ENCODE data around the gene RFK.
"Not testable (repeated sequence)": the region's sequence is repeated elsewhere in the genome, so short reads cannot be mapped to it uniquely, and the experiment has no call there.

Gene RFK

GRCh38 chr9:76369583-76369982 is 24.6 kb downstream of the RFK start:
- no peak for DNase-seq

GRCh38 chr9:76366275-76366674 is 28.0 kb downstream of the RFK start:
- no peak for DNase-seq

- DNase-seq = no peak
Measured at GRCh38 chr9:76365028-76365427, 29.2 kb downstream of the RFK start.

DNA sequence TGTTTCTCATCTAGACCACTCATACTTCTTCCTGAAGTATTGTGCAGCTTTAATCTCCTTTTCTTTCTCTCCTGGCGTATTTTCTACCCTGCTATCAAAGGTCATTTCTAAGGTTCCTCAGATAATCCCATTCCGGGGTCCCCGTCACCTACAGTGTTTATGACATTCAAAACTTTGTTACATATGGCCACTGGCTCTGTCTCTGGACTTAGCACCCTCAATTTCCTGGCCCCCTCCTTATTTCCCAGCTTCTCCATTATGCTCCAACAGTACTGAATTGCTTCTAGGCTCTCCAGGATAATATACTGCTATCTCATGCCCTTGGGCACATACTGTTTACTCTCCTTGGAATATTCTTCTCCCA is 31.2 kb downstream of the RFK start:
- no peak for DNase-seq

GRCh38 chr9:76362332-76363031 is 31.7 kb downstream of the RFK start:
- not testable (repeated sequence) for DNase-seq

GRCh38 chr9:76359766-76360165 is 34.5 kb downstream of the RFK start:
- DNase-seq = no peak

DNA sequence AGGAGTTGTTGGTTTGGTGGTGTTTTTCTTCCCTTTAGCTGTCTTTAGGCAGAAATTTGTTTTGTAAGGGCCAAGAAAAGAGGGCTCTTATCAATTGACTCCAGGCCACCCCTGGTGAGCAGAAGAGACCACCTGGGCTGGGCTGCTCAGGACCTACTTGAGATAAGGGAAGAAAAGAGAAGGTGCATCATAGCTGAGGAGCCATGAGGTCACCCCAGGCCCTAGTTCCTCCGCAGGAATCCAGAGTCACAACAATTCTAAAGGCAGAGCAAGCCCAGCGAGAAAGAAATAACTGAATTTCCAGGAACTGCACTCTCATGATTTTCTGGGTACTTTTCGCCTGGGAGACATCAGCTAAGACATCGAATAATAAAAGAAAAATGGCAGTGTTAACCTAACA is 34.9 kb downstream of the RFK start:
- no peak for DNase-seq

GRCh38 chr9:76358628-76359280 is 35.5 kb downstream of the RFK start:
- DNase-seq = no peak

DNA sequence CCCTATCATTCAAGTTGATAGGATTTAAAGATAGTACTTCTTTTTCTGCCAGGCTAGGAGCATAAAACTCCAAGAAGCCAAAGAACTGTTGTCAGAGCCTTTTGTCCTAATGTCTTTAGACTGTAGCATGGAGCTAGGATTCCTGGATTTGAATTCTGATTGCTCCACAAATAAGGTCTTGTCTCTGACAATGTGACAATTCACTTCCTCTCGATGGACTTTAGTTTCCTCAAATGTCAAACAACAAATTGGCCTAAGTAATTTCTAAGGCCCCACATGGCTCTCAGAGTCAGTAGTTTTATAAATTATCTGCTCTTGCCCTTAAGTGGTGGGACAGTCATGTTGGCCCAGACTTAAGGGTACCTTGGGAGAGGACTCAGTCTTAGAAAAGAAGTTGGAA is 36.7 kb downstream of the RFK start:
- DNase-seq = no peak

DNA sequence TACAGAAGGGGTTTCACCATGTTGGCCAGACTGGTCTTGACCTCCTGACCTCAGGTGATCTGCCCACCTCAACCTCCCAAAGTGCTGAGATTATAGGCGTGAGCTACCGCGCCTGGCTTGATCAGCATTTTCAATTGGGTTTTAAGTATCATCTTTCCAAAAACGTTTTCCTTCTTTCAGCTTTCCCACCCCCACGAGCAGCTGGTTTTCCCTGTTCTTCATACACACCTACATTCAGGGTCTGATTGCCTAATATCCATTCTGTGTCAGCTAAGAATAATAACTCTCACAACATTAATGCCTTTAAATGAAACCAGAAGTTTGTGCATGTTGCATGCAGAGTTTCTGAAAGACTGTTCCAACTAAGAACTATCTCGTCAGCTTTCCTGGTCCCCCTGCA is 38.3 kb downstream of the RFK start:
- DNase-seq = no peak

DNA sequence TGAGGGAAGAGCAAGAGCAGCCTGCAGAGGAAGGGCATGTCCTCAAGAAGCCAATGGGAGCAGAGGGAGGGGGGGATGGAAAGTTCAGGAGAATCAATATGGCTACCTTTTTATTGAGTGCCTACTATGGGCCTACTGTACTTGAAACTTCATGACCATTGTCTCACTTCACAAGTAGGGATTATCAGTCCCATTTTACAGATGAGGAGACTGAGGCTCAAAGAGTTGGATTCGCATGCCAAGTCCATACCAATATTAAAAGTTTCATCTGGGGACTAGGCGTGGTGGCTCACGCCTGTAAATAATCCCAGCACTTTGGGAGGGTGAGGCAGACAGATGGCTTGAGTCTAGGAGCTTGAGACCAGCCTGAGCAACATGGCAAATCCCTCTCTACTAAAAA is 40.0 kb downstream of the RFK start:
- no peak for DNase-seq

DNA sequence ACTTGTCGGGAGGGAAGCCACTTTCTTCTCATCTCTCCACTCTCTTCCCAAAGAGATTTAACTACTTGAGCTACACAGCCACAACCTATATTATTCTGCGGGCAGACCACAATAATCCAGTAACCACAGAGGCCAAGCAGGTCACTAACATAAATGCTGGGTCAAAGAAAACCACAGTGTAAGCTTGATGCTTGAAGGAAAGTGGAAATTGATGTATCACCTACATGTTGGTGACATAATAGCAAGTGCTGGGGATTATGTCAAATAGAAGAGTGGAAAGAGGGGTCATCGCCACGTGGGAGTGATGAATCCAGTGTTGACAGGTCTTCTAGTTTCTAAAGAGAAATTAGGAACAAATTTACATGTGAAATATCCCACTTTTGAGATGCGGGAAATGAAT is 40.9 kb downstream of the RFK start:
- DNase-seq = no peak

GRCh38 chr9:76352026-76352620 is 42.1 kb downstream of the RFK start:
- no peak for DNase-seq

GRCh38 chr9:76351006-76351405 is 43.2 kb downstream of the RFK start:
- DNase-seq = no peak

DNA sequence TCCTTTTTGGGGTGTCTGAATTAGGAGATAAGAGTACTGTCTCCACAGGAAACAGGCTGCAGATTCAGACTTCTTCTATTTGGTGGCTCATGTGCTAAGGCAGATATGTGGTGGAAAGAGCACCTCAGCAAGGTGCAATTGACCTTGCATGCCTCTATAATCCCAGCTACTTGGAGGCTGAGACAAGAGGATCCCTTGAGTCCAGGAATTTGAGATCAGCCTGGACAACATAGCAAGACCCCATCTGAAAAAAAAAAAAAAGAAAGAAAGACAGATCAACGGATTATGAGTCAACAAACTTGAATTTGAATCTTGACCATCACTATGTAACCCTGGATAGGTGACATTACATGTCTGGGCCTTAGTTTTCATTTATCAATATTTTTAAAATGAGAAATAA is 44.4 kb downstream of the RFK start:
- DNase-seq = no peak

GRCh38 chr9:76342858-76343257 is 51.4 kb downstream of the RFK start:
- DNase-seq = no peak

- DNase-seq = no peak
Measured at GRCh38 chr9:76342201-76342600, 52.0 kb downstream of the RFK start.

DNA sequence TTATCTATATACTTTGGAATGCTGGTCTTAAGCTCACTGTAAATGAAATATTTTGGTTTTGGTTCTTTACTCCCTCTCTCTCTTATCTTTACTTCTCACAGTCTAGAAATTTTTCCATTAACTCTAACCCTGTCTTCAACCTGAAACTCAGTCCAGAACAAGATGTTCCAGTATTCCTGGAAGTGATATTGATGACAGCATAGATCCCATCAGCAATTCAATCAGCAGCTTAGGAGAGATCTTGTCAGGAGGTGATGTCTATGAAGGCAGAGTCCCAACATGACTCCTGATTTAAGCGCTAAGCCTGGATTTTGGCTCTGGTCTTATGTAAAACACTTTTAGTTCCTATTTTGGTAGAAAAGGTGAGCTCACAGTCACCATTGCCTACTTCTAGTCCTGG is 52.6 kb downstream of the RFK start:
- DNase-seq = no peak

- no peak for DNase-seq
Measured at GRCh38 chr9:76338418-76338817, 55.8 kb downstream of the RFK start.

- no peak for DNase-seq
Measured at GRCh38 chr9:76336027-76336426, 58.2 kb downstream of the RFK start.

Measured in T1000 (cell line).